Smooth muscle cell (in vitro differentiated cells): Measurements from ENCODE around the gene C6orf58. TPM values are rescaled to one million over a fixed set of nuclear protein-coding genes. Genes with fewer than 3 reads are reported as not detected.

Experiments used
- DNase-seq: peaks from one replicate; lab custom pipeline; 2025; ENCODE audit not compliant: unreplicated experiment; lab: John Stamatoyannopoulos, UW
- H2AFZ ChIP-seq: fragments of 200-600 bp; sonication (generic); 2 replicates; pipeline ENCODE4 v1.6.0; 2016; ENCODE audit warnings: antibody characterized with exemption, low read depth, mild to moderate bottlenecking
- H3F3A ChIP-seq: fragments of 200-600 bp; sonication (generic); 2 replicates; pipeline ENCODE4 v1.6.0; 2017; ENCODE audit warnings: antibody characterized with exemption, low read depth
- H3K27ac ChIP-seq: fragments of 200-600 bp; sonication (generic); 2 replicates; pipeline ENCODE4 v1.5.1; 2016; ENCODE audit warnings: low read depth, mild to moderate bottlenecking
- H3K27me3 ChIP-seq: fragments of 200-600 bp; sonication (generic); 2 replicates; pipeline ENCODE4 v1.6.1; 2016; ENCODE audit warnings: low read depth, mild to moderate bottlenecking
- H3K36me3 ChIP-seq: fragments of 200-600 bp; sonication (generic); 2 replicates; pipeline ENCODE4 v1.5.1; 2016; ENCODE audit warnings: low read depth
- H3K4me1 ChIP-seq: fragments of 200-600 bp; sonication (generic); 2 replicates; pipeline ENCODE4 v1.5.1; 2016; ENCODE audit warnings: low read depth
- H3K4me2 ChIP-seq: fragments of 200-600 bp; sonication (generic); 2 replicates; pipeline ENCODE4 v1.6.0; 2016; ENCODE audit warnings: mild to moderate bottlenecking
- H3K4me3 ChIP-seq: fragments of 200-600 bp; sonication (generic); 2 replicates; pipeline ENCODE4 v1.5.1; 2016; ENCODE audit warnings: mild to moderate bottlenecking
- H3K79me2 ChIP-seq: fragments of 200-600 bp; sonication (generic); 2 replicates; pipeline ENCODE4 v1.6.0; 2016; ENCODE audit warnings: low read depth, mild to moderate bottlenecking
- H3K9ac ChIP-seq: fragments of 200-600 bp; sonication (generic); 2 replicates; pipeline ENCODE4 v1.6.0; 2016; ENCODE audit warnings: low read depth
- H3K9me3 ChIP-seq: fragments of 200-600 bp; sonication (generic); replicated peaks from 2 replicates; pipeline ENCODE4 v1.5.1; 2016; ENCODE audit warnings: low read depth
- H4K20me1 ChIP-seq: fragments of 200-600 bp; sonication (generic); 2 replicates; pipeline ENCODE4 v1.6.0; 2016; ENCODE audit warnings: low read depth
- CTCF ChIP-seq: fragments of 200-600 bp; sonication (generic); IDR thresholded peaks from 2 replicates; pipeline ENCODE4 v1.5.1; 2017; ENCODE audit warnings: borderline replicate concordance, mild to moderate bottlenecking, antibody characterized with exemption; ENCODE audit not compliant: insufficient read depth, poor library complexity, severe bottlenecking
- WGBS: methylation state at CpG from one replicate; pipeline ENCODE4 v1.1.7; 2016; ENCODE audit warnings: low lambda C conversion rate; 5-methylcytosine and 5-hydroxymethylcytosine counted together
- polyA plus RNA-seq: library from polyadenylated mRNA; unstranded; fragments of >200 nt; fragmentation: Nextera tagmentation; extraction: Ambion mirVana; gene quantifications from 2 replicates; pipeline ENCODE4 v1.2.1, GENCODE V29; 2016
- total RNA-seq: library from RNA; depleted of rRNA; stranded (reverse); fragments of >200 nt; gene quantifications from 2 replicates; pipeline ENCODE4 v1.2.3, GENCODE V29; 2014

The C6orf58 gene
- total and polyA plus RNA-seq, 2 experiments from 2014 or later = not detected

GRCh38 chr6:127637830-127638409, 60.9 kb downstream of the C6orf58 start:
- Histone ChIP-seq H3F3A (no peaks in the 10 kb centered on the region), H3K4me1 (no peaks in the 10 kb centered on the region), H3K27me3 (peaks cover 61% of the 10 kb centered on the region), H3K27ac (no peak overlapping the region), H3K9me3 (no peaks in the 10 kb centered on the region), H3K9ac (no peak overlapping the region), H3K4me2 (no peak overlapping the region), H2AFZ (no peak overlapping the region), H3K4me3 (no peak overlapping the region), H4K20me1 (no peaks in the 10 kb centered on the region), H3K79me2 (no peaks in the 10 kb centered on the region), H3K36me3 (no peaks in the 10 kb centered on the region)
- WGBS = 66% methylated on average over 5 of the region's 5 CpGs
- TF ChIP-seq CTCF = no peak
- no peak for DNase-seq

Other genes with a start within 250 kb of the C6orf58 start
- gene ECHDC1, start 233.6 kb upstream of the C6orf58 start, total RNA-seq = 55.7 and 59.3 TPM in 2 replicates
- gene ECHDC1, start 233.6 kb upstream of the C6orf58 start, polyA plus RNA-seq = 43.0 and 49.3 TPM in 2 replicates
- gene KIAA0408, start 117.8 kb upstream of the C6orf58 start, total RNA-seq = 3.6 and 8.9 TPM in 2 replicates
- 1.9 and 2.8 TPM in 2 replicates for gene KIAA0408, start 117.8 kb upstream of the C6orf58 start, polyA plus RNA-seq